CD1c-positive myeloid dendritic cell (primary cell): ENCODE results near the gene COPS7A.

ENCODE experiments used
- DNase-seq: peaks from one replicate; pipeline ENCODE4 v3.0.0-alpha.2; 2016; ENCODE audit errors: extremely low spot score

COPS7A gene

GRCh38 chr12:6723607-6724408, at the start of gene COPS7A:
Gene COPS7A, plus strand, starts transcription at chr12:6724046. Its CDS starts 611 bp downstream, at chr12:6724657.
- DNase-seq: peak; percentile 98

- no peak for DNase-seq
Observed at GRCh38 chr12:6676962-6677361, 46.9 kb upstream of the COPS7A start.

GRCh38 chr12:6684609-6685008, 39.2 kb upstream of the COPS7A start:
- peak; percentile 76 for DNase-seq

- DNase-seq: no peak
Observed at GRCh38 chr12:6685814-6686213, 38.0 kb upstream of the COPS7A start.

GRCh38 chr12:6688543-6688998, 35.3 kb upstream of the COPS7A start:
- DNase-seq: peak; percentile 21

GRCh38 chr12:6688999-6689882, 34.6 kb upstream of the COPS7A start, which contains the start of gene ZNF384:
Gene ZNF384, minus strand, starts transcription at chr12:6689375. Its CDS starts 9,855 bp downstream, at chr12:6679520.
- DNase-seq: peak; percentile 99

- DNase-seq: no peak
Observed at GRCh38 chr12:6691473-6691872, 32.4 kb upstream of the COPS7A start.

GRCh38 chr12:6692888-6693287, 31.0 kb upstream of the COPS7A start:
- no peak for DNase-seq

- no peak for DNase-seq
Observed at GRCh38 chr12:6693832-6694355, 30.0 kb upstream of the COPS7A start.

GRCh38 chr12:6694701-6695100, 29.1 kb upstream of the COPS7A start:
- no peak for DNase-seq

GRCh38 chr12:6695313-6696045, 28.4 kb upstream of the COPS7A start:
- DNase-seq: no peak

- peak; percentile 51 for DNase-seq
Observed at GRCh38 chr12:6696690-6697583, 26.9 kb upstream of the COPS7A start.

- DNase-seq: peak; percentile 39
Observed at GRCh38 chr12:6697584-6698351, 26.1 kb upstream of the COPS7A start.

GRCh38 chr12:6698352-6699046, 25.3 kb upstream of the COPS7A start:
- no peak for DNase-seq

GRCh38 chr12:6699259-6699988, 24.4 kb upstream of the COPS7A start:
- no peak for DNase-seq

- DNase-seq: no peak
Observed at GRCh38 chr12:6699989-6700645, 23.7 kb upstream of the COPS7A start.

GRCh38 chr12:6700646-6701051, 23.2 kb upstream of the COPS7A start, which contains the start of gene PIANP:
Gene PIANP, minus strand, starts transcription at chr12:6700815. Its CDS starts 2,754 bp downstream, at chr12:6698061.
- DNase-seq: peak; percentile 17
